ENCODE measurements around the gene FGD6.

DNA sequence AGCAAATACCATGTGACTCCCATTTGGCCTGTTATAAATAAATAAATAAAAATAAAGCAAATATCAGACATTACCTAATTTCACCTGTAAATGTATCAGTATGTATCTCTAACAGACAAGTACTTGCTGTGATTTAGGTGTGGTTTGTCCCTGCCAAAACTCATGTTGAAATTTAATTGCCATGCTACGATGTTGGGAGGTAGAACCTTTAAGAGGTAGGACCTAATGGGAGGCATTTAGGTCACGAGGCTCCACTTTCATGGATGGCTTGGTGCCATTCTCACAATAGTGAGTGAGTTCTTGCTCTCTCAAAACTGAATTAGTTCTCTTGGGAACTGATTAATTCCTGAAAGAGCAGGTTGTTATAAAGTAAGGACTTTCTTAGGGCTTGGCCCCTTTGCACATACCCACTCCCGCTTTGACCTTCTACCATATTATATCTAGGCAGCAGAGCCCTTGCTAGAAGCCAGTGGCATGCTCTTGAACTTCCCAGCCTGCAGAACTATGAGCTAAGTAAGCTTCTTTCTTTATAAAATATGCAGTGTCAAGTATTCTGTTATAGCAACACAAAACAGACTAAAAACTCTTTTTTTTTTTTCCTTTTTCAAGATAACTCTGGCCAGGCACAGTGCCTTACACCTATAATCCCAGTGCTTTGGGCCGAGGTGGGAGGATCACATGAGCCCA, 26.4 kb upstream of the FGD6 start:
- TF ChIP-seq POLR2A (IDR thresholded peaks at IDR 0.05; ENCODE audit: low read depth, low read length) (no peak), POLR2AphosphoS5 (IDR thresholded peaks at IDR 0.05; ENCODE audit: low read depth, low read length) (no peak)
